ENCODE results near the gene ASB6.
"Not testable (repeated sequence)": the region's sequence is repeated elsewhere in the genome, so short reads cannot be mapped to it uniquely, and the experiment has no call there.

DNA sequence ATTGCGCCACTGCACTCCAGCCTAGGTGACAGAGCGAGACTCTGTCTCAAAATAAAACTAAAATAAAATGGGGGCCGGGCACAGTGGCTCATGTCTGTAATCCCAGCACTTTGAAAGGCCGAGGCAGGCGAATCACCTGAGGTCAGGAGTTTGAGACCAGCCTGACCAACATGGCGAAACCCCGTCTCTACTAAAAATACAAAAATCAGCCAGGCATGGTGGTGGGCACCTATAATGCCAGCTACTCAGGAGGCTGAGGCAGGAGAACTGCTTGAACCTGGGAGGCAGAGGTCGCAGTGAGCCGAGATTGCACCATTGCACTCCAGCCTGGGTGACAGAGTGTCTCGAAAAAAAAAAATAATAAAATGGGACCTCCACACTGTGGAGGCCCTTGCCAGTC, 5.6 kb downstream of the ASB6 start:
- TF ChIP-seq, protein P1, sequence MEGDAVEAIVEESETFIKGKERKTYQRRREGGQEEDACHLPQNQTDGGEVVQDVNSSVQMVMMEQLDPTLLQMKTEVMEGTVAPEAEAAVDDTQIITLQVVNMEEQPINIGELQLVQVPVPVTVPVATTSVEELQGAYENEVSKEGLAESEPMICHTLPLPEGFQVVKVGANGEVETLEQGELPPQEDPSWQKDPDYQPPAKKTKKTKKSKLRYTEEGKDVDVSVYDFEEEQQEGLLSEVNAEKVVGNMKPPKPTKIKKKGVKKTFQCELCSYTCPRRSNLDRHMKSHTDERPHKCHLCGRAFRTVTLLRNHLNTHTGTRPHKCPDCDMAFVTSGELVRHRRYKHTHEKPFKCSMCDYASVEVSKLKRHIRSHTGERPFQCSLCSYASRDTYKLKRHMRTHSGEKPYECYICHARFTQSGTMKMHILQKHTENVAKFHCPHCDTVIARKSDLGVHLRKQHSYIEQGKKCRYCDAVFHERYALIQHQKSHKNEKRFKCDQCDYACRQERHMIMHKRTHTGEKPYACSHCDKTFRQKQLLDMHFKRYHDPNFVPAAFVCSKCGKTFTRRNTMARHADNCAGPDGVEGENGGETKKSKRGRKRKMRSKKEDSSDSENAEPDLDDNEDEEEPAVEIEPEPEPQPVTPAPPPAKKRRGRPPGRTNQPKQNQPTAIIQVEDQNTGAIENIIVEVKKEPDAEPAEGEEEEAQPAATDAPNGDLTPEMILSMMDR (conservative IDR thresholded peaks at IDR 0.05; ENCODE audit: low read depth in 2 of 2), result not testable (repeated sequence)
- TF ChIP-seq CREB1 (CRISPR knock-in tag; IDR thresholded peaks at IDR 0.05; ENCODE audit: low read depth); EZH2 (IDR thresholded peaks at IDR 0.05; ENCODE audit: low read depth, unreplicated experiment); EZH2phosphoT487 (IDR thresholded peaks at IDR 0.05; ENCODE audit: unreplicated experiment); STAT1 (IDR thresholded peaks at IDR 0.05; ENCODE audit: unreplicated experiment); POLR2AphosphoS5 (IDR thresholded peaks at IDR 0.05; ENCODE audit: low read depth); ZNF331 (CRISPR knock-in tag; IDR thresholded peaks at IDR 0.05; ENCODE audit: low read depth); ZNF114 (CRISPR knock-in tag; IDR thresholded peaks at IDR 0.05); JUNB (IDR thresholded peaks at IDR 0.05; ENCODE audit: unreplicated experiment): not testable (repeated sequence)
- TF ChIP-seq, protein P2, sequence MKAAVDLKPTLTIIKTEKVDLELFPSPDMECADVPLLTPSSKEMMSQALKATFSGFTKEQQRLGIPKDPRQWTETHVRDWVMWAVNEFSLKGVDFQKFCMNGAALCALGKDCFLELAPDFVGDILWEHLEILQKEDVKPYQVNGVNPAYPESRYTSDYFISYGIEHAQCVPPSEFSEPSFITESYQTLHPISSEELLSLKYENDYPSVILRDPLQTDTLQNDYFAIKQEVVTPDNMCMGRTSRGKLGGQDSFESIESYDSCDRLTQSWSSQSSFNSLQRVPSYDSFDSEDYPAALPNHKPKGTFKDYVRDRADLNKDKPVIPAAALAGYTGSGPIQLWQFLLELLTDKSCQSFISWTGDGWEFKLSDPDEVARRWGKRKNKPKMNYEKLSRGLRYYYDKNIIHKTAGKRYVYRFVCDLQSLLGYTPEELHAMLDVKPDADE (IDR thresholded peaks at IDR 0.05), result not testable (repeated sequence)
- TF ChIP-seq, protein P3, sequence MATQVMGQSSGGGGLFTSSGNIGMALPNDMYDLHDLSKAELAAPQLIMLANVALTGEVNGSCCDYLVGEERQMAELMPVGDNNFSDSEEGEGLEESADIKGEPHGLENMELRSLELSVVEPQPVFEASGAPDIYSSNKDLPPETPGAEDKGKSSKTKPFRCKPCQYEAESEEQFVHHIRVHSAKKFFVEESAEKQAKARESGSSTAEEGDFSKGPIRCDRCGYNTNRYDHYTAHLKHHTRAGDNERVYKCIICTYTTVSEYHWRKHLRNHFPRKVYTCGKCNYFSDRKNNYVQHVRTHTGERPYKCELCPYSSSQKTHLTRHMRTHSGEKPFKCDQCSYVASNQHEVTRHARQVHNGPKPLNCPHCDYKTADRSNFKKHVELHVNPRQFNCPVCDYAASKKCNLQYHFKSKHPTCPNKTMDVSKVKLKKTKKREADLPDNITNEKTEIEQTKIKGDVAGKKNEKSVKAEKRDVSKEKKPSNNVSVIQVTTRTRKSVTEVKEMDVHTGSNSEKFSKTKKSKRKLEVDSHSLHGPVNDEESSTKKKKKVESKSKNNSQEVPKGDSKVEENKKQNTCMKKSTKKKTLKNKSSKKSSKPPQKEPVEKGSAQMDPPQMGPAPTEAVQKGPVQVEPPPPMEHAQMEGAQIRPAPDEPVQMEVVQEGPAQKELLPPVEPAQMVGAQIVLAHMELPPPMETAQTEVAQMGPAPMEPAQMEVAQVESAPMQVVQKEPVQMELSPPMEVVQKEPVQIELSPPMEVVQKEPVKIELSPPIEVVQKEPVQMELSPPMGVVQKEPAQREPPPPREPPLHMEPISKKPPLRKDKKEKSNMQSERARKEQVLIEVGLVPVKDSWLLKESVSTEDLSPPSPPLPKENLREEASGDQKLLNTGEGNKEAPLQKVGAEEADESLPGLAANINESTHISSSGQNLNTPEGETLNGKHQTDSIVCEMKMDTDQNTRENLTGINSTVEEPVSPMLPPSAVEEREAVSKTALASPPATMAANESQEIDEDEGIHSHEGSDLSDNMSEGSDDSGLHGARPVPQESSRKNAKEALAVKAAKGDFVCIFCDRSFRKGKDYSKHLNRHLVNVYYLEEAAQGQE (IDR thresholded peaks at IDR 0.05; ENCODE audit: unreplicated experiment), result not testable (repeated sequence)
